ENCODE data around the gene NTM. TPM values are rescaled to one million over a fixed set of nuclear protein-coding genes. Genes with fewer than 3 reads are reported as not detected.

Gene NTM
- polyA plus RNA-seq, 2 donors = 0.24 to 1.1 TPM

DNA sequence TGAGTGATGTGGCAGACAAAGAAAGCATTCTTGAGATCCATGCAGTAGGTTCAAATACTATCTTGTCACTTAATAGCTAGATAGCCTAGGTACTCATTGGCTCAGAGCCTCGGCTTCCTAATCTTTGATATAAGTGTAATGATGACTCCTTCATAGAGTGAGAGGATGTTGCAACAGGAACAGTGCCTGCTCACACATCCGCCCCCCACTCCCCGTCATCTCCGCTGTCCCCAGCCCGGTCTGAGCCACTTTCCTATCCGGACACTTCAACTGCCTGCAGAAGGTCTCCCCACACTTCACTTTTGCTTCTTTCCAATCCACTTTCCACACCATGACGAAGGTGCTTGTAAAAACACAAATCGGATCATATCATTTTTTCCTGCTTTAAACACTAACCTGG lies 128.8 kb downstream of the NTM start:
- Histone ChIP-seq H3K9me3 (ENCODE audit: control insufficient read depth in 2 of 2, insufficient read depth in 1 of 2, low read depth in 1 of 2, low read length in 1 of 2) (peaks cover 0 to 4% of the 10 kb centered on the region in 2 donors), H3K27me3 (ENCODE audit: control insufficient read depth in 1 of 2, insufficient read depth in 2 of 2, low read length in 2 of 2) (no peaks in the 10 kb centered on the region), H3K4me3 (ENCODE audit: low read depth in 1 of 2, low read length in 2 of 2) (no peak overlapping the region), H3K36me3 (ENCODE audit: control insufficient read depth in 2 of 2, insufficient read depth in 2 of 2, low read length in 1 of 2) (no peaks in the 10 kb centered on the region), H3K27ac (ENCODE audit: low read depth in 2 of 2, low read length in 1 of 2) (no peak overlapping the region), H3K4me1 (ENCODE audit: control insufficient read depth in 2 of 2, insufficient read depth in 2 of 2, low read length in 1 of 2) (peaks cover 5 to 7% of the 10 kb centered on the region in 2 donors)
- 81 to 88% methylated on average over 8 of the region's 8 CpGs for WGBS, 2 donors

DNA sequence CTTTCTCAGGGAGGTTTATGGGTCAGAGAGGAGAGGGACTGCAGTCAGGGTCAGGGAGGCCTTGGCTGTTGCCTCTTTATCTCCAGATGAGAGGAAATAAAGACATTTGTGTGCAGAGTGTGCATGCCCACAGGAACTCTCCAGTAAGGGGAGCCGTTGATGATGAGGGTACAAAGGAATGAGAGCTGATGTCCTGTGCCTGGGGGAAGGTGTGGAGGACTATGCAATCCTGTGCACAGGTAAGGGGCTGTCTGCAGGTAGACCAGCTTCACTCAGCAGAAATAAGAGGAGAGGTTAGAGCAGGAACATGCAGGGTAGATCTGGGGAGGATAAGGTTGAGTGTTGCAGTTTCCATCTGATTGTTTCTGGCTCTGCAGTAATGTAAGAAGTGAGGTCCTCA lies 132.6 kb downstream of the NTM start:
- Histone ChIP-seq H3K27ac (ENCODE audit: low read depth in 2 of 2, low read length in 1 of 2) (no peak overlapping the region), H3K27me3 (ENCODE audit: control insufficient read depth in 1 of 2, insufficient read depth in 2 of 2, low read length in 2 of 2) (no peaks in the 10 kb centered on the region), H3K4me3 (ENCODE audit: low read depth in 1 of 2, low read length in 2 of 2) (no peak overlapping the region), H3K9me3 (ENCODE audit: control insufficient read depth in 2 of 2, insufficient read depth in 1 of 2, low read depth in 1 of 2, low read length in 1 of 2) (peaks cover 0 to 4% of the 10 kb centered on the region in 2 donors), H3K36me3 (ENCODE audit: control insufficient read depth in 2 of 2, insufficient read depth in 2 of 2, low read length in 1 of 2) (no peaks in the 10 kb centered on the region), H3K4me1 (ENCODE audit: control insufficient read depth in 2 of 2, insufficient read depth in 2 of 2, low read length in 1 of 2) (no peaks in the 10 kb centered on the region)
- WGBS, 2 donors = 38 to 55% methylated on average over 1 of the region's 1 CpG

DNA sequence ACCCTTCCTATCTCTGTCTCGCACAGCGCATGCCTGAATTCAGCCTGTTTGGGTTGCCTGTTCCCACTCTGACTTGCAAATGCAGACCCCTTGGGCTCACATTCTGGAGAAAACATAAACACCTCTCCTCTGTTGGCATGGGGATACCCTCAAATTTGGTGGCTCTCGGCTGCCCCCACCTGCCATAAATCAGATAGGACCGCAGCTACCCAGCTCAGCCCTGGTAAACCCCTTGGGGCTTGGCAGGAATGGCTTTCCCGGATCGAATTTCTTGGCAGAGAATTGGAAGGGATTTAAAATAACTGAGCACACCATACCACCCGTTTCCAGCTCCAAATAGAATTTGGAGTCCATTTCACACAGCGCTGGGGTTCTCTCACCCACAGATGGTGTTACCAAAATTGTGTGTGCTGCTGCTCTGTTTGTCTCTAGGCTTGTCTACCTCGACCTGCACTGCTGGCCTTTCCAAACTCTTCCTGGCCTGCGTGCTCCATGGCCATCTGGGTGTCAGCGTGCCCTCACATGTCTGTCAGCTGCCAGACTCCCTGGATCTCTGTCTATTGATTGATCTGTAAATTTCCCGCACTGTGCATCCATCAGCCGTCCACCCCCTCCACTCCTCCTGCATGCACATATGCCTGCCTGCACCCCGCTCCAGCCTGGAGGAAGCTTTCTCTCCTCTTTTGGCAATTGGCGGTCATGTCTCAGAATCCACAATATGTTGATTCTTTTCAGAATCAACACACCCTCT lies 134.0 kb downstream of the NTM start:
- Histone ChIP-seq H3K4me1 (ENCODE audit: control insufficient read depth in 2 of 2, insufficient read depth in 2 of 2, low read length in 1 of 2) (no peaks in the 10 kb centered on the region), H3K4me3 (ENCODE audit: low read depth in 1 of 2, low read length in 2 of 2) (no peak overlapping the region), H3K27me3 (ENCODE audit: control insufficient read depth in 1 of 2, insufficient read depth in 2 of 2, low read length in 2 of 2) (no peaks in the 10 kb centered on the region), H3K36me3 (ENCODE audit: control insufficient read depth in 2 of 2, insufficient read depth in 2 of 2, low read length in 1 of 2) (no peaks in the 10 kb centered on the region), H3K27ac (ENCODE audit: low read depth in 2 of 2, low read length in 1 of 2) (no peak overlapping the region), H3K9me3 (ENCODE audit: control insufficient read depth in 2 of 2, insufficient read depth in 1 of 2, low read depth in 1 of 2, low read length in 1 of 2) (no peaks in the 10 kb centered on the region)
- WGBS, 2 donors = 30 to 41% methylated on average over 15 of the region's 15 CpGs

DNA sequence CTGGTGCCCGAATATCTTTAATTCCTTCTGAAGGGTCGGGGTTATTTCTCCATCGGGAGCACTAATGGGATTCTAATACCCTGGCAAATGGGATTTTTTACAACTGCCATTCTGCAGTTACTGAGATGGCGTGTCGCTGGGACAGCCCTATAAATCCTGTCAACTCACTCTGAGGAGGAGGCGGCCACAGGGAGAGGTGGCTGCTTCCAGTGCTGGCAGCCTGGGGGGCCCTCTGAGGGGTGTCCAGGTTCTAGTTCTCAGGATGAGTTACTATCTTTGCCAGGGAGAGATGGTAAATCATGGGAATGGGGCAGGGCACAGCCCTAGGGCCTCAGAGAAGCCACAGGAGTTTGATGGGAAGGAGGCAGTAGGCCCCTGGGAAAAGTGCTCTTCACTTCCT lies 135.9 kb downstream of the NTM start:
- no peak overlapping the region for H3K4me3 ChIP-seq (ENCODE audit: low read depth in 1 of 2, low read length in 2 of 2)
- WGBS, 2 donors = 85 to 87% methylated on average over 6 of the region's 6 CpGs
- no peaks in the 10 kb centered on the region for H3K27me3 ChIP-seq (ENCODE audit: control insufficient read depth in 1 of 2, insufficient read depth in 2 of 2, low read length in 2 of 2)
- no peaks in the 10 kb centered on the region for H3K9me3 ChIP-seq (ENCODE audit: control insufficient read depth in 2 of 2, insufficient read depth in 1 of 2, low read depth in 1 of 2, low read length in 1 of 2)
- H3K36me3 ChIP-seq (ENCODE audit: control insufficient read depth in 2 of 2, insufficient read depth in 2 of 2, low read length in 1 of 2) = no peaks in the 10 kb centered on the region
- no peak overlapping the region for H3K27ac ChIP-seq (ENCODE audit: low read depth in 2 of 2, low read length in 1 of 2)
- H3K4me1 ChIP-seq (ENCODE audit: control insufficient read depth in 2 of 2, insufficient read depth in 2 of 2, low read length in 1 of 2) = no peaks in the 10 kb centered on the region

DNA sequence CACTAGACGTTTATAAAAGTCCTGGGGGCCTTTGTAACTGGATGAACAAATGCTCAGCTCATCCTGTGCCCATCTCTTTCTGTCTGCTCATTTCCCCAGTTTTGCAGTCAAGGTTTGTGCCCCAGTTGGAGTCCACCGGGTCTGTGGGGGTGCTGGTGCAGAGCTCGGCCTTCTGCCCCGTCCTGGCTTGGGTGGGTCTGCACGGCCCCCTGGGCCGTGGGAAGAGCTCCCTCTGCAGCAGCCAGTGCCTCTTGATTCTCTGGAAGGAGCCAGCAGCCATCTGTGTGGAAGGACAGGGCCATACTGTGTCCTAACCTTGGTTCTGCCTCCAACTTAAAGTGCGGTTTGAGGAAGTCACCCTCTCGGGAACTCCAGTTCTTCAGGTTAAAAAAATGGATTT lies 140.2 kb downstream of the NTM start:
- Histone ChIP-seq H3K4me3 (ENCODE audit: low read depth in 1 of 2, low read length in 2 of 2) (no peak overlapping the region), H3K9me3 (ENCODE audit: control insufficient read depth in 2 of 2, insufficient read depth in 1 of 2, low read depth in 1 of 2, low read length in 1 of 2) (no peaks in the 10 kb centered on the region), H3K27ac (ENCODE audit: low read depth in 2 of 2, low read length in 1 of 2) (no peak overlapping the region), H3K27me3 (ENCODE audit: control insufficient read depth in 1 of 2, insufficient read depth in 2 of 2, low read length in 2 of 2) (no peaks in the 10 kb centered on the region), H3K4me1 (ENCODE audit: control insufficient read depth in 2 of 2, insufficient read depth in 2 of 2, low read length in 1 of 2) (no peaks in the 10 kb centered on the region), H3K36me3 (ENCODE audit: control insufficient read depth in 2 of 2, insufficient read depth in 2 of 2, low read length in 1 of 2) (no peaks in the 10 kb centered on the region)
- 70 to 77% methylated on average over 8 of the region's 8 CpGs for WGBS, 2 donors

DNA sequence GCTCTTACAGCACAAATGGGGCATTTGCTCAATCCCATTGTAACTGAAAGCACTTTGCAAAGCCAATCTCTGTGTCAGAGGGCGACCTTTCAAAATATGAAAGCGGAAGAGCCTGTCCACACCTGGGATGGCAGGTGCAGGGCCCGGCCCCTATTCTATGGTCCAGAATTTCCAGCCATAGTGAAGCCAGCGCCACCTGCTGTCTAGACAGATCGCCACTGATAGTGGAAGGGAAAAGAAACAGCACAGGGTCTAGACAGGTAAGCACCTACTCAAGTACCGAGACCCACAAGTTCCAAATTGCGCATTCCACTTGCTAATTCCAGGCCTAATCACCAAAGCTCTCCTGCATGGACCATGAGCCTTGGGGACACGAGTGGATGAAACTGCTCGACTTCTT lies 141.4 kb downstream of the NTM start:
- no peak overlapping the region for H3K4me3 ChIP-seq (ENCODE audit: low read depth in 1 of 2, low read length in 2 of 2)
- H3K27ac ChIP-seq (ENCODE audit: low read depth in 2 of 2, low read length in 1 of 2) = no peak overlapping the region
- H3K27me3 ChIP-seq (ENCODE audit: control insufficient read depth in 1 of 2, insufficient read depth in 2 of 2, low read length in 2 of 2) = no peaks in the 10 kb centered on the region
- H3K9me3 ChIP-seq (ENCODE audit: control insufficient read depth in 2 of 2, insufficient read depth in 1 of 2, low read depth in 1 of 2, low read length in 1 of 2) = no peaks in the 10 kb centered on the region
- no peaks in the 10 kb centered on the region for H3K4me1 ChIP-seq (ENCODE audit: control insufficient read depth in 2 of 2, insufficient read depth in 2 of 2, low read length in 1 of 2)
- 42 to 51% methylated on average over 9 of the region's 9 CpGs for WGBS, 2 donors
- no peaks in the 10 kb centered on the region for H3K36me3 ChIP-seq (ENCODE audit: control insufficient read depth in 2 of 2, insufficient read depth in 2 of 2, low read length in 1 of 2)

DNA sequence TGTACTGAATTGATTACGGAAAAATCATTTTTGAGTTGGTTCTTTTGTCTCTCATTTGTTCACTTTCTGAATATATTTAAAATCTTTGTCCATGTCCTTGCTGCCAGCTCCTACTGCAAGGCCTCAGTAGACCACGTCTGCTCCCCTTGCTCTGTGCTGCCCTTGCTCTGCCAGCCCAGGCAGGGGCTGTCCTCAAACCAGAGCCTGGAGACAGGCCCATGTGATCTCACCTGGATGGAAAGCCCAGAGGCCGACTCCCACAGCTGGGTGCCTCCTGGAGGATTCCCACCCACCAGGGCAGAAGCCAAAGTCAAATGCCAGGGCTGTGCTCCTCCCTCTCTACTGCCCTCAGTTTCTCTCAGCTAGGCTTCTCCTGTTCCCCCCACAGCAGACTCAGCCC lies 141.8 kb downstream of the NTM start:
- Histone ChIP-seq H3K27me3 (ENCODE audit: control insufficient read depth in 1 of 2, insufficient read depth in 2 of 2, low read length in 2 of 2) (no peaks in the 10 kb centered on the region), H3K9me3 (ENCODE audit: control insufficient read depth in 2 of 2, insufficient read depth in 1 of 2, low read depth in 1 of 2, low read length in 1 of 2) (no peaks in the 10 kb centered on the region), H3K27ac (ENCODE audit: low read depth in 2 of 2, low read length in 1 of 2) (no peak overlapping the region), H3K4me1 (ENCODE audit: control insufficient read depth in 2 of 2, insufficient read depth in 2 of 2, low read length in 1 of 2) (no peaks in the 10 kb centered on the region), H3K4me3 (ENCODE audit: low read depth in 1 of 2, low read length in 2 of 2) (no peak overlapping the region), H3K36me3 (ENCODE audit: control insufficient read depth in 2 of 2, insufficient read depth in 2 of 2, low read length in 1 of 2) (no peaks in the 10 kb centered on the region)
- 66 to 69% methylated on average over 3 of the region's 3 CpGs for WGBS, 2 donors

DNA sequence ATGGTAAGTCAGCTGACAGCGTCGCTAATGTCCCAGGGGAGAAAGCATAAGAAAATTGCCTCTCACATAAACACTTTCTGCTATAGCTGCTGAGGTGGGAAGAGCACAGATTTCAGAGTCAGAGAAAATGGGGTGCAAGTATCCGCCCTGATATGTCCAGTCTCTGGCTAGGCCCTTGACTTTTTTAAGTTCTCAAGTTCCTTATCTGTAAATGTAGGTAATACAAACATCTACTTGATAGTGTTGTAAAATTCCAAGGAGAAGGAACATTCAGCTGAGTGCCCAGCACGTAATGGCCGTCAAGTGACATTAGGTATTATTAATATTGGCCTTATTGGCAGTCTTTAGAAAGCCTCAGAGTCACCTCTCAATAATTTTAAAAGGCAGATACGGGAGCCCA lies 143.6 kb downstream of the NTM start:
- no peak overlapping the region for H3K27ac ChIP-seq (ENCODE audit: low read depth in 2 of 2, low read length in 1 of 2)
- no peaks in the 10 kb centered on the region for H3K4me1 ChIP-seq (ENCODE audit: control insufficient read depth in 2 of 2, insufficient read depth in 2 of 2, low read length in 1 of 2)
- H3K9me3 ChIP-seq (ENCODE audit: control insufficient read depth in 2 of 2, insufficient read depth in 1 of 2, low read depth in 1 of 2, low read length in 1 of 2) = no peaks in the 10 kb centered on the region
- WGBS, 2 donors = 75 to 84% methylated on average over 6 of the region's 6 CpGs
- H3K27me3 ChIP-seq (ENCODE audit: control insufficient read depth in 1 of 2, insufficient read depth in 2 of 2, low read length in 2 of 2) = no peaks in the 10 kb centered on the region
- no peak overlapping the region for H3K4me3 ChIP-seq (ENCODE audit: low read depth in 1 of 2, low read length in 2 of 2)
- H3K36me3 ChIP-seq (ENCODE audit: control insufficient read depth in 2 of 2, insufficient read depth in 2 of 2, low read length in 1 of 2) = no peaks in the 10 kb centered on the region

DNA sequence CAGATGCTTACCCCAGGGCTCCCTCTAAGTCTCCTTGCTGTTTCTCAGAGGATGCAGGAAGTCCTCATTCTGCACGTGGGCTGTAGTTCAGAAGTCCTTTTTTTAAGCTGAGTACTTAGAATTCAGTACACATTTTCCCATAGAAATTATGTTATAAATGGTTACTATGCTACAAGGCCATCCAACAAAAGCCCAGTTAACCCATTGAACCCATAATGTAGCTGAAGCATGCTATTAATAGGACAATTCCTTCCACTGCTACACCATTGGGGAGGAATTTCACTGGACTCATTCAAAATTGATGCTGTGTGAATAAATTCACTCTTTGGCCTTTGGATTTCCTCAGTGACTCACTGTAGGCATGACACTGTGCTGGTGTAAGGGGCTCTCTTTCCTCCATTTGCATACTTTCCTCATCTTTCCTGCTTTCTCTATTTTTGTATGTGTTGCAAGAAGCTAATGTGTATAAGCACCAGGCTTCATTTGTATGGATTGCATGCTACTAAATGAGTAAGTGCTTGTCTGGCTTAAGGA lies 148.0 kb downstream of the NTM start:
- Histone ChIP-seq H3K9me3 (ENCODE audit: control insufficient read depth in 2 of 2, insufficient read depth in 1 of 2, low read depth in 1 of 2, low read length in 1 of 2) (no peaks in the 10 kb centered on the region), H3K4me1 (ENCODE audit: control insufficient read depth in 2 of 2, insufficient read depth in 2 of 2, low read length in 1 of 2) (no peaks in the 10 kb centered on the region), H3K4me3 (ENCODE audit: low read depth in 1 of 2, low read length in 2 of 2) (no peak overlapping the region), H3K36me3 (ENCODE audit: control insufficient read depth in 2 of 2, insufficient read depth in 2 of 2, low read length in 1 of 2) (no peaks in the 10 kb centered on the region), H3K27me3 (ENCODE audit: control insufficient read depth in 1 of 2, insufficient read depth in 2 of 2, low read length in 2 of 2) (no peaks in the 10 kb centered on the region), H3K27ac (ENCODE audit: low read depth in 2 of 2, low read length in 1 of 2) (no peak overlapping the region)
- WGBS, 2 donors = 36 to 42% methylated on average over 1 of the region's 1 CpG

DNA sequence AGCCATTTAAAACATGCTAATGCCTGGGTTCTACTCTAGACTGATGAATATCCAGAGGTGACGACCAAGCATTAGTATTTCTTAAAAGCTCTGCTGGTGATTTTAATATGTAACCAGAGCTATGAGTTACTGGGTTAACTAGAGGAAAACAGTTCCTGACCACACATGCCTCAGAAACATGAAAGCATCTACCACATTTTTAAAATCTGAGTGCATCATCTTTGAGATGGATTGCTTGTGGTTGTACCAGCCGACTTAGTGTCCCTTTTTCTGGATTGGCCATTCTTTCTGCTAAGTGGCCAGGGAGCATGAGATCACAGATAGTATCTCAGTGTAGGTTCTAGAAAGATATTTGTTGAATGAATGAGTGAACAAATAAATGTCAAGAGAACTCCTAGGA lies 152.4 kb downstream of the NTM start:
- no peak overlapping the region for H3K4me3 ChIP-seq (ENCODE audit: low read depth in 1 of 2, low read length in 2 of 2)
- 52 to 74% methylated on average over 2 of the region's 2 CpGs for WGBS, 2 donors

More for the DNA sequence above, 152.4 kb downstream of the NTM start:
- H3K4me1 ChIP-seq (ENCODE audit: control insufficient read depth in 2 of 2, insufficient read depth in 2 of 2, low read length in 1 of 2) = no peaks in the 10 kb centered on the region
- no peaks in the 10 kb centered on the region for H3K36me3 ChIP-seq (ENCODE audit: control insufficient read depth in 2 of 2, insufficient read depth in 2 of 2, low read length in 1 of 2)
- no peaks in the 10 kb centered on the region for H3K27me3 ChIP-seq (ENCODE audit: control insufficient read depth in 1 of 2, insufficient read depth in 2 of 2, low read length in 2 of 2)
- H3K9me3 ChIP-seq (ENCODE audit: control insufficient read depth in 2 of 2, insufficient read depth in 1 of 2, low read depth in 1 of 2, low read length in 1 of 2) = no peaks in the 10 kb centered on the region
- no peak overlapping the region for H3K27ac ChIP-seq (ENCODE audit: low read depth in 2 of 2, low read length in 1 of 2)
